ENCODE results near the gene NRXN2. TPM values are rescaled to one million over a fixed set of nuclear protein-coding genes. Genes with fewer than 3 reads are reported as not detected.

The NRXN2 gene
- total and polyA plus RNA-seq, 4 donors, result 0.17 to 2.8 (median 1.4) TPM

DNA sequence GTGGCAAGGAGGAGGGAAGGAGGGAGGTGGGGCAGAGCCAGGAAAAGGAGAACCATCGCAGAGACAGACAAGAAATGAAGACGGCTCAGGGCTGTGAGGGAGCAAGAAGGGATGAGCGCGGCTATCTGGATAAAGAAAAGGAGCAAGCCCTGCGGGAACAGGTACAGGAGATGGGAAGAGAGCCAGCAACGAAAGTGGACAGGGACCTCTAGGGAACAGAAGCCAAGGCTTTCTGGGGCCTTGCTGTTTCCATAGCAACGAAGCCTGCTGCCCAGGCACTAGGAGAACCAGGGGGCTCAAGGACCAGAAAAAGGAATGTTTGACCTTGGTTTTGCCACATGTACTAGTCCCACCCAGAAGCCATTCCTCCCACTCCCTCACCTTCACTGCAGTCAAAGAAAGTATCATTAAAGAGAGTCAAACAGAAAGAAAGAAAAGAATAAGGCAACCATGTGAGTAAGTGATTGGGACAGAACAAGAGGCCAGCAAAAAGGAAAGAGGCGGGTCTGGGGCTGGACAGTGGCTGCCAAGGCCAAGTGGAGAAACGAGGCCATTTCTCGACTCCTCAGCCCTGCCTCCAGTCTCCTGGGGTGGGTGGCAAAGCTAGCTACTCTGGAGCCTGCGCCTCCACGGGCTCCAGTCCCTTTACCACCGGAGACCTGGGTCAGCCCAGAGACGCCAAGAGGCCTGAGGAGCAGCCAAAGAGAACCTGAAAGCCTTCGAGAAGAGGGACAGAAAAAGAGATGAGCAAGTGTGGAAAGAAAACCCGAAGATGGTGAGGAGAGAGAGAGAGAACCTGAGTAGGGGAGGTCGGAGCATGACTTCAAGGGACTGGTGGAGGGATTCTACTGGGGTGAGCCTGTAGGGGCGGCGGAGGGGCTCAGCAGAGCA is 35.1 kb downstream of the NRXN2 start:
- Histone ChIP-seq H3K36me3 (ENCODE audit: control insufficient read depth in 4 of 4, insufficient read depth in 3 of 4, low read depth in 1 of 4, low read length in 3 of 4) (no peaks in the 10 kb centered on the region), H3K9ac (ENCODE audit: low read depth in 1 of 2, low read length in 2 of 2) (no peak overlapping the region), H3K27ac (ENCODE audit: low read depth in 1 of 2, low read length in 2 of 2) (no peak overlapping the region), H3K9me3 (ENCODE audit: control insufficient read depth in 4 of 4, low read length in 3 of 4) (no peaks in the 10 kb centered on the region), H3K27me3 (ENCODE audit: control insufficient read depth in 4 of 4, insufficient read depth in 4 of 4, low read length in 3 of 4) (peaks cover 0 to 3% (median under 1%) of the 10 kb centered on the region in 4 donors), H3K4me1 (ENCODE audit: control insufficient read depth in 4 of 4, insufficient read depth in 4 of 4, low read length in 3 of 4) (peaks cover 0 to 21% (median 13%) of the 10 kb centered on the region in 4 donors), H3K4me3 (ENCODE audit: low read depth in 1 of 3, low read length in 3 of 3) (no peak overlapping the region)
- no peak for DNase-seq (ENCODE audit: low spot score)
- TF ChIP-seq FOXA2 (IDR thresholded peaks at IDR 0.05) (no peak), SP1 (IDR thresholded peaks at IDR 0.05) (no peak), JUND (IDR thresholded peaks at IDR 0.05) (no peak), NR2F2 (IDR thresholded peaks at IDR 0.05) (no peak), HNF4G (IDR thresholded peaks at IDR 0.05) (no peak)
- TF ChIP-seq, protein P1, sequence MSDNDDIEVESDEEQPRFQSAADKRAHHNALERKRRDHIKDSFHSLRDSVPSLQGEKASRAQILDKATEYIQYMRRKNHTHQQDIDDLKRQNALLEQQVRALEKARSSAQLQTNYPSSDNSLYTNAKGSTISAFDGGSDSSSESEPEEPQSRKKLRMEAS (IDR thresholded peaks at IDR 0.05), result no peak
- 54% methylated on average over 19 of the region's 19 CpGs for WGBS

DNA sequence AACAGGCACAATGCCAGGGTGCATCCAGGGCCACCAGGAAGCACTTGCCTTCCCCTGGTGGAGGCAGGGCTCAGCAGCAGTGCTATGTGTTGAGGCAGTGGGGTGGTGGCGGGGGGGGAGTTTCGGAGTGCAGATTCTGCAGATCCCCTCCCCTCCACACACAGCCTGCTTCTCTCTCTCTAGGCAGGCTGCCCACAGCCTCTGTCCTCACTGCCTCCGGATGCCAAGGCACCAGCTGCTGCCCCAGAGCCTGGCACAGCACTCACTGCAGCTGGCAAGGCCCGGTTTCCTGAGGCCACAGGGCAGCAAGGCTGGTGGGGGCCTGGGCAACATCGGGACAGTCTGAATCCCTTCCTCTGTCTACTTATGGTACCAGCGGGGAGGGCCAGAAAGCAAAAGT is 35.8 kb downstream of the NRXN2 start:
- H3K9ac ChIP-seq (ENCODE audit: low read depth in 1 of 2, low read length in 2 of 2), result no peak overlapping the region
- WGBS, result 69% methylated on average over 6 of the region's 6 CpGs
- peaks cover 0 to 21% (median 13%) of the 10 kb centered on the region in 4 donors for H3K4me1 ChIP-seq (ENCODE audit: control insufficient read depth in 4 of 4, insufficient read depth in 4 of 4, low read length in 3 of 4)
- peaks cover 0 to 3% (median 1%) of the 10 kb centered on the region in 4 donors for H3K27me3 ChIP-seq (ENCODE audit: control insufficient read depth in 4 of 4, insufficient read depth in 4 of 4, low read length in 3 of 4)
- no peak overlapping the region for H3K27ac ChIP-seq (ENCODE audit: low read depth in 1 of 2, low read length in 2 of 2)
- H3K4me3 ChIP-seq (ENCODE audit: low read depth in 1 of 3, low read length in 3 of 3), result no peak overlapping the region
- H3K36me3 ChIP-seq (ENCODE audit: control insufficient read depth in 4 of 4, insufficient read depth in 3 of 4, low read depth in 1 of 4, low read length in 3 of 4), result no peaks in the 10 kb centered on the region
- no peak for DNase-seq (ENCODE audit: low spot score)
- no peaks in the 10 kb centered on the region for H3K9me3 ChIP-seq (ENCODE audit: control insufficient read depth in 4 of 4, low read length in 3 of 4)
- TF ChIP-seq HNF4A (conservative IDR thresholded peaks at IDR 0.05), result no peak
- no peak for TF ChIP-seq ZBTB33 (IDR thresholded peaks at IDR 0.05)
- TF ChIP-seq FOXA2 (IDR thresholded peaks at IDR 0.05), result no peak
- TF ChIP-seq TAF1 (conservative IDR thresholded peaks at IDR 0.05), result no peak
- no peak for TF ChIP-seq GABPA (IDR thresholded peaks at IDR 0.05 in 1 of 2, conservative IDR thresholded peaks at IDR 0.05 in 1 of 2)
- no peak for TF ChIP-seq JUND (IDR thresholded peaks at IDR 0.05)
- TF ChIP-seq HNF4G (IDR thresholded peaks at IDR 0.05), result no peak
- TF ChIP-seq, protein P1 (IDR thresholded peaks at IDR 0.05), result no peak
- no peak for TF ChIP-seq CTCF (IDR thresholded peaks at IDR 0.05; ENCODE audit: low read depth, low read length, missing input control)
- TF ChIP-seq, protein P2, sequence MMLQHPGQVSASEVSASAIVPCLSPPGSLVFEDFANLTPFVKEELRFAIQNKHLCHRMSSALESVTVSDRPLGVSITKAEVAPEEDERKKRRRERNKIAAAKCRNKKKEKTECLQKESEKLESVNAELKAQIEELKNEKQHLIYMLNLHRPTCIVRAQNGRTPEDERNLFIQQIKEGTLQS (IDR thresholded peaks at IDR 0.05), result no peak
- TF ChIP-seq SP1 (IDR thresholded peaks at IDR 0.05), result no peak

Measured in liver (tissue), 9 donors.